ENCODE data around the gene PTTG2.
"Not testable (repeated sequence)": the region's sequence is repeated elsewhere in the genome, so short reads cannot be mapped to it uniquely, and the experiment has no call there.

Gene PTTG2

GRCh38 chr4:37958932-37959331 is 1.3 kb upstream of the PTTG2 start:
- no peak for DNase-seq

DNA sequence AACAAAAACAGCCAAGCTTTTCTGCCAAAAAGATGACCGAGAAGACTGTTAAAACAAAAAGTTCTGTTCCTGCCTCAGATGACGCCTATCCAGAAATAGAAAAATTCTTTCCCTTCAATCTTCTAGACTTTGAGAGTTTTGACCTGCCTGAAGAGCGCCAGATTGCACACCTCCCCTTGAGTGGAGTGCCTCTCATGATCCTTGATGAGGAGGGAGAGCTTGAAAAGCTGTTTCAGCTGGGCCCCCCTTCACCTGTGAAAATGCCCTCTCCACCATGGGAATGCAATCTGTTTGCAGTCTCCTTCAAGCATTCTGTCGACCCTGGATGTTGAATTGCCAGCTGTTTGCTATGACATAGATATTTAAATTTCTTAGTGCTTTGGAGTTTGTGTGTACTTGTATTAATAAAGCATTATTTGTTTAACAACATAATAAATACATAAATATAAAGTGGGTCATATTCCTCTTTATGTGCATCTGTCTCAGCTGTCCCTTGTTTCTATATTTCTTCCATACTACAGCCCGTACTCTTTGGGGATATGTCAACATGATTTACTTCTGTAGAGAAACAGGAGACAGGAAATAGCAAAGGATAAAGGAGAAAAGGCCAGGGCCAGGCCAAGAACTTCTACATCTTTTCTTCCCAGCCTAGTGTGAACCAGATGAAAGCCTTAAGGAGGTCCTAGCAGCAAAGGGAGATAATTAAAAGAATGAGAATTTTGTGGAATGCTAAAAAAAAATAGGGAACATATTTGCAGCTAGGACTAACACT is 667 bp downstream of the PTTG2 start:
- no peak for DNase-seq

DNA sequence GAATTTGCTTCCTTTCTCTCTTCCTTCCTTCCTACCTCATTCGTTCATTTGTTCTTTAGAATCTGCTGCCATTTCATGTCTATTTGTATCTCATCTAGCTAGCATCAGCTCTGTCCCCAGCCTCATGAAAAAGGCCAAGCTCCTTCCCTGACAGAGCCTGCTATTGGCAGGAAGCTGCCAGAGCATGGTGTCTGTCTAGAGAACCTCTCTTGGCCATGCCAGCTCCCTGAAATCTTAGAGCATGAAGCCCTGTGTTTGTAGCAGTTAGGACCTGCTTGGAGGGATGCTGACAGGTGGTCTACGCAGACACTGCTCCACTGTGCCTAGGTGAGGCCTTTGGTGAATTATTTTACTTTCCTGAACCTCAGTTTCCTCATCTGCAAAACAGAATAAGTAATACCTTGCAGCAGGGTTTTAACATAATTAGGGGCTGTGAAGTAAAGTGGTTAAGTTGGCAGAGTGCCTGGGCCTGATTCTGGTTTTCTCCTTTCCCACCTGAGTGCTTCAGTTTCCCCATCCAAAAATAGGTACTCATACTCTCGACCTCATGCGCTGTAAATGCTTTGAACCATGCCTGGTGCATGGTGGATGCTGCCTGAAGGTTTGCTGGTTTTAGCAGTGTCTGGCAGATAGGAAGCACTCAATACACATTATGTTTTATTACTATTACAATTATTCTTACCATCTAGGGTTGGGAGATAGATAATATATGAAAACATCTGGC is 4.7 kb downstream of the PTTG2 start:
- no peak for DNase-seq

DNA sequence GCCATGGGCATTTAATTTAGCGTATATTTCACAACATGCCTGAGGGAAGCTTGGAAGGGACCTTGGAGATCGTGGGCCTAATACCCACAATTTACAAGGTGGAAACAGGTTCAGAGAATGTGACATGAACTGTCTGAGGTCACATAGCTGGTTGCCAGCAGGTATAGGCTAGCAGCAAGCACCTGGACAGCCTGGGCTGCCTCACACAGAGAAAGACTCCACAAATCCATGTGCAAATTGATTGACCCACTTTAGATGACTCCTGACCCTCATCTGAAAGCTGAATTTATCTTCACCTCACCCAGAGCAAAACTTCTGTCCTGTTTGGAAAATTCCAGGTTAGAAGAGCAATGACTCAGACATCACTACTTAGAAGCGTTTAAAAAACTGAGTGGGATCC is 5.8 kb downstream of the PTTG2 start:
- DNase-seq = no peak

DNA sequence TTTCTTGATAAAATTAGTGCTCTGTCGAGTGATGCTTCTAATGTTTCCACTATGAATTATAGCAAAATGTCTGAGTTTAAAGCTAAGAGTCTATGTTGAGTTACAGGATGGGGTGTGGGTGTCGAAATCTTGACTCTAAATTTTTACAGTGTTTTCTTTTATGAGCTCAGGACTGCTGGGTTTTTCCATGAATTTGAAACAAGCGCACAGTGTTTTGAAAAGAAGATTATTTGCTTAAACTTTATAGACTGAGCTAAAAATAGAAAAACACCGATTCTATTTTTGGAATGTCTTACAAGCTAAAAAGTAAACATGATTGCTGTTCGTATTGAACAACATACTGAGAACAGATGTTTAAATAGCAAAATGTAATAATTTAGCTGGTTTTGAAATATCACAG is 7.5 kb downstream of the PTTG2 start:
- no peak for DNase-seq

DNA sequence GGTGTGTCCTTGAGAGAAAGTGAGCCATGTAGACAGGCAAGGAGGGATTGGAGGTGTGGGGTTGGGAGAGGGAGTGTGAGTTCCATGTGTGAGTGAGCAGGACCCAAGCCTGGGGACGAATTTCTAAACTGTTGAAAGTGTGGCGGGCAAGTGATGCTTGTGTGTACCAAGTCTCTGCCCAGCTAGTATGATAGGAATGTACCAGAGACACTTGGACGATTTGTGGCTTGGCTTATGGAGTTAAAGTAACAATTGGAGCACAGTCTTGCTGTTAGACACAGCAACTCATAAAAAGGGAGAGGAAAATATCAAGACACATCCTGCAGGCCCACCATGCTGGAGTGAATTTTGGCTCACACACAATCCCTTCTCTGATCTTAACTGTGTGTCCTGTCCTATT is 8.5 kb downstream of the PTTG2 start:
- no peak for DNase-seq

- no peak for DNase-seq
Observed at GRCh38 chr4:37970702-37971101, 10.5 kb downstream of the PTTG2 start.

GRCh38 chr4:37971202-37971601 is 11.0 kb downstream of the PTTG2 start:
- DNase-seq = no peak

DNA sequence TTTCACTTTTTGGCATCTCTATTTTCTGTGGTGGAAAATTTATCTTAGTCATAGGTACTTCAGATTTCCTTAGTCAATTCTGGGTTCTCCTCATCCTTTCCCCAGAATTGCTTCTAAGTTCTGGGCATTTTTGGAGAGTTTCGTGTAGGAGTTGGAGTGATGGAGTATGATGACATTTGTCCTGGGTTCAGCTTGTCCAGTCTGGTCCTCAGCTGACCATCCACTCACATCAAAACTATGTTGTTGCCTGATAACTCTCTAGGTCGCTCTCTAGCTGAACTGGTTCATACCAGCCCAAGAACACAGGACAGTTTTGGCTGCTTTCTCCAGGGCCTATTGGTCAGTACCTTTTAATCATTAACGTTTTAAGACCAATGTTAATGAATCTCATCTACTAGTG is 13.2 kb downstream of the PTTG2 start:
- DNase-seq = no peak

DNA sequence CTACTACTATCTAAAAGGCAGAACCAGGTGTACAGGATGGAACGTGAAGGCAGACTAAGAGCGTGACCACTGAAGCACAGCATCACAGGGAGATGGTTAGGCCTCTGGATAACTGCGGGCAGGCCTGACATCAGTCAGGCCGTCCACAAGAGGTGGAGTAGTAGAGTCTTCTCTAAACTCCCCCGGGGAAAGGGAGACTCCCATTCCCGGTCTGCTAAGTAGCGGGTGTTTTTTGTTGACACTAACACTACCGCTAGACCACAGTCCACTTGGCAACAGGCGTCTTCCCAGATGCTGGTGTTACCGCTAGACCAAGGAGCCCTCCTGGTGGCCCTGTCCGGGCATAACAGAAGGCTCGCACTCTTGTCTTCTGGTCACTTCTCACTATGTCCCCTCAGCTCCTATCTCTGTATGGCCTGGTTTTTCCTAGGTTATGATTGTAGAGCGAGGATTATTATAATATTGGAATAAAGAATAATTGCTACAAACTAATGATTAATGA is 15.2 kb downstream of the PTTG2 start:
- DNase-seq = not testable (repeated sequence)

- no peak for DNase-seq
Observed at GRCh38 chr4:37976507-37976906, 16.3 kb downstream of the PTTG2 start.

DNA sequence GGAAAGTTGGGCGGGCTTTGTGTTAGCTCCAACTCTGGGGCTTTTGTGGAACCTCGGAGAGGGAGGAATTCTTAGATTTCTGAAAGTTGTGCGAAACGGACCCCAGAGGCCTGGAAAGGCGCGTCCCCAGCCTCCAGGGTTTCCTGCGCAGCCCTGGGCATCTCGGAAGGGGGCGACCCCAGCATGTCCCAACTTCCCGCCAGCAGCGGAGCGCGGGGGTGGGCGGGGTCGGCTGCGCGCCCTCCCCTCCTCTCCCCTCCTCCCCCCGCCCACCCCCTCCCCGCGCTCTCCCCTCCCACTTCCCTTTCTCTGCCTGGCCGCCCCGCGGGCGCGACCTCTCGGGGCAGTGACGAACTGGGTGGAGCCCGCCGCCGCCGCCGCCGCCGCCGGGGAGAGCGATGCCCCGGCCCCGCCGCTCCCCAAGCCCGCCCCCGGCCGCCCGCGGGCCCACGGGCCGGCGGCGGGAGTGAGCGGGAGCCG is 16.8 kb downstream of the PTTG2 start:
- peak; percentile 73 for DNase-seq

GRCh38 chr4:37977471-37978247 is 17.5 kb downstream of the PTTG2 start:
- DNase-seq = no peak

- DNase-seq = no peak
Observed at GRCh38 chr4:37978248-37978924, 18.2 kb downstream of the PTTG2 start.

GRCh38 chr4:37980246-37980645 is 20.0 kb downstream of the PTTG2 start:
- DNase-seq = no peak

- DNase-seq = no peak
Observed at GRCh38 chr4:37981425-37981824, 21.2 kb downstream of the PTTG2 start.

GRCh38 chr4:37981844-37982720 is 21.9 kb downstream of the PTTG2 start:
- no peak for DNase-seq

- no peak for DNase-seq
Observed at GRCh38 chr4:37982736-37983135, 22.5 kb downstream of the PTTG2 start.

DNA sequence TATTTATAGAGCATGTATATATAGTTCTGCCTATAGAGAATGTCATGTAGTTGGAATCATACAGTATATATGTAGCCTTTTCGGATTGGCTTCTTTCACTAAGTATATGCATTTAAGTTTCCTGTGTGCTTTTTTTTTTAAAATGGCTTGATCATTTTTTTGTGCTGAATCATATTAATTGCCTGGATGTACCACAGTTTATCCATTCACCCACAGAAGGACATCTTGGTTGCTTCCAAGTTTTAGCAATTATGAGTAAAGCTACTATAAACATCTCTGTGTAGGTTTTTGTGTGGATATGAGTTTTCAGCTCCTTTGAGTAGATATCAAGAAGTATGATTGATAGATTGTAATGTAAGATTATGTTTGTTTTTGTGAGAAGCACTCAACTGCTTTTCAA is 23.8 kb downstream of the PTTG2 start:
- no peak for DNase-seq

DNA sequence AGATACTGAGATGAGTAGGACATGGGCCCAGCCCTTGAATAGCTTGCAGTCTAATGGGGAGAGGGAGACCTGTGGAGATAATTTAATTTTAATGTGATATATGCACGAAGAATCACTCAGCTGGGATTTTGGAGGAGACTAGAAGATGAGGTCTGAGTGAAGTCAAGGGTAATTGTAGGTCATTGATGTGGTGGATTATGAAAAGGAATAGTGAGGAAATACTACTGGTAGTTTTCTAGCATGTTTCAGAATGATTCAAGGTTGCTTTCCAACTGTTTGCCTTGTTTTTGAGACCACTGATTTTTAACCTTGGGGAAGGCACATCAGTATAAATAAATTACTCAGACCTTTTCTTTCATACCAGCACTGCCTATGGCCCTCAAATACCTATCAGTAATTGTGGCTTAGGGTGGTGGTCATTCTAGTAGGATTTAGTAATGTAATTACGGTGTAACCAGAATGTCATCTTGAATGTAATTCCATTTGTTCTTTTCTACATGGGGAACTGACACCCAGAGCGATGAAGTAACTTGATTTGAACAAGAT is 25.6 kb downstream of the PTTG2 start:
- DNase-seq = no peak

- no peak for DNase-seq
Observed at GRCh38 chr4:37988670-37989069, 28.5 kb downstream of the PTTG2 start.
